Stomach (tissue), 9 donors: Measurements from ENCODE around the gene SSH2. TPM values are rescaled to one million over a fixed set of nuclear protein-coding genes. Genes with fewer than 3 reads are reported as not detected.
A peak's percentile ranks its signal among the peaks of the same experiment; 100 is the strongest.

Experiments used
- DNase-seq, 2 donors: peaks; one replicate each; pipeline versions ENCODE4 v3.0.0 to v3.0.0-alpha.2; 2013 to 2019
- H3K27ac ChIP-seq, 5 donors: fragments of 200-600 bp in 4 of 5; sonication (generic) in 4 of 5; one replicate each; pipeline ENCODE4 v1.5.1; 2013 to 2019; ENCODE audit warnings: mild to moderate bottlenecking in 1 of 5, moderate library complexity in 1 of 5
- H3K27me3 ChIP-seq, 3 donors: fragments of 200-600 bp; sonication (generic); one replicate each; pipeline ENCODE4 v1.5.1; 2017 to 2019; ENCODE audit warnings: mixed run types in 1 of 3
- H3K36me3 ChIP-seq, 4 donors: fragments of 200-600 bp; sonication (generic); 1 replicate in 3 of 4; 2 replicates in 1 of 4; pipeline ENCODE4 v1.5.1; 2016 to 2019
- H3K4me1 ChIP-seq, 4 donors: fragments of 200-600 bp; sonication (generic); one replicate each; pipeline ENCODE4 v1.5.1; 2016 to 2019
- H3K4me3 ChIP-seq, 4 donors: fragments of 200-600 bp; sonication (generic) in 3 of 4; one replicate each; pipeline ENCODE4 v1.5.1; 2016 to 2019; ENCODE audit warnings: mild to moderate bottlenecking in 1 of 4
- H3K9me3 ChIP-seq, 4 donors: fragments of 200-600 bp; sonication (generic); one replicate each; pipeline ENCODE4 v1.5.1; 2016 to 2019
- EP300 ChIP-seq: sonication (generic); formaldehyde crosslinking; IDR thresholded peaks from one replicate; pipeline ENCODE4 v1.6.1; 2017; ENCODE audit warnings: antibody characterized with exemption
- POLR2A ChIP-seq, 4 donors: fragments of 450-650 bp; IDR thresholded peaks; one replicate each; pipeline ENCODE4 v1.6.1; 2016; ENCODE audit warnings: antibody characterized with exemption in 4 of 4, control low read depth in 2 of 4, mild to moderate bottlenecking in 1 of 4, moderate library complexity in 1 of 4
- POLR2AphosphoS5 ChIP-seq, 3 donors: sonication (generic); formaldehyde crosslinking; IDR thresholded peaks; one replicate each; pipeline ENCODE4 v1.6.1; 2016; ENCODE audit warnings: antibody characterized with exemption in 3 of 3
- WGBS, 5 donors: extraction: QIAGEN DNeasy Blood & Tissue Kit in 3 of 5; methylation state at CpG; one replicate each; pipeline versions ENCODE4 v1.1.5 to v1.1.7; 2013 to 2018; 5-methylcytosine and 5-hydroxymethylcytosine counted together
- intact Hi-C: fragments of 100-400 bp; cut with DNase I; formaldehyde crosslinking; loops from one replicate; pipeline ENCODE4 v1.15.1; 2023; ENCODE audit warnings: low total_unique reads
- polyA plus RNA-seq, 3 donors: library from polyadenylated mRNA; stranded (reverse); fragments of 200-250 nt; gene quantifications; one replicate each; pipeline ENCODE4 v1.2.3, GENCODE V29; 2013
- total RNA-seq, 5 donors: library from RNA; depleted of rRNA; stranded (reverse); fragments of >200 nt; gene quantifications; one replicate each; pipeline versions ENCODE4 v1.1.0 to v1.2.3, GENCODE V29; 2014 to 2016
- TF ChIP-seq, protein P1 (sequence below), 7 experiments: fragments of 450-650 bp in 4 of 7; fragments of 200-600 bp in 3 of 7; sonication (generic) in 3 of 7; IDR thresholded peaks; one replicate each; pipeline ENCODE4 v1.5.1; 2016 to 2019; ENCODE audit warnings: antibody characterized with exemption in 7 of 7, control low read depth in 2 of 7, mild to moderate bottlenecking in 1 of 7
- donor health status: healthy with polysubstance abuse.
- donor health status: Bipolar disorder and iron deficiency.
- donor health status: healthy.

Gene SSH2
- total and polyA plus RNA-seq, 8 donors: 7.8 to 44.9 (median 24.1) TPM

DNA sequence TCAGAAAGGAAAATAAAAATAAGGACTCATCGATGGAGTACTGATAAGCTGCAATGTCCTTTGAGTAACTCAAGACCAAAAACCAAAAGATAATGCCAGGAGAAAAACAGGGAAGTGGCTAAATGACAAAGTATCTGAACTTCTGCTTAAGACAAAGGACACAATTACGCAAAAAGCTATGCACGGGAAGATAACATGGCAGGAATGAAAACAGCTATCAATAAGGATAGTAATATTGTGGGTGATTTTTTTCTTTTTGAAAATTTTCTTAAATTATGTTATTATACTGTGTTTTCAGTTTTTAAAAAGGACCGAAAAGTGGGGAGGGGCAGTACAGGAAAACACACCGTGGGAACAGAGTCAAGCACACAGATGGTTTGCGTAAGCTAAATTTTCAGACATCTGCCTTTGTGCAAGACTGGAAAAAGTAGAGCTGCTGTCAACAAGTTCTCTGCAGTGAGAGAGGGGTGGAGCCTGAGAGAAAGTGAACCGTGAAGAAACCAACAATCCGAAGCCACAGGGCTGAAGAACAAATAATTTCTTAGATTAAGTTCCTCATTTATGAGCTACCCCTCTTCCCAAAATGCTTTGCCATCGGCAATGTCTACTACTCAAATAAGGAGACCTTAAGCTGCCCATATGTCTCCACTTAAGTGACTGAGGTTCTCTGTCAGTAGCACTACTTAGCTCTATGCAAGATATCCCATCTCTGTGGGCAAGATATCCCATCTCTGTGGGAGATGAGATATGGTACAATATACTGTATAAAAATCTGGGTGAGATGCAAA, 207.4 kb downstream of the SSH2 start:
- no peaks in the 10 kb centered on the region for H3K27me3 ChIP-seq
- TF ChIP-seq EP300 (no peak), POLR2A (IDR thresholded peaks at IDR 0.05) (no peak), POLR2AphosphoS5 (IDR thresholded peaks at IDR 0.05) (no peak)
- TF ChIP-seq, protein P1, sequence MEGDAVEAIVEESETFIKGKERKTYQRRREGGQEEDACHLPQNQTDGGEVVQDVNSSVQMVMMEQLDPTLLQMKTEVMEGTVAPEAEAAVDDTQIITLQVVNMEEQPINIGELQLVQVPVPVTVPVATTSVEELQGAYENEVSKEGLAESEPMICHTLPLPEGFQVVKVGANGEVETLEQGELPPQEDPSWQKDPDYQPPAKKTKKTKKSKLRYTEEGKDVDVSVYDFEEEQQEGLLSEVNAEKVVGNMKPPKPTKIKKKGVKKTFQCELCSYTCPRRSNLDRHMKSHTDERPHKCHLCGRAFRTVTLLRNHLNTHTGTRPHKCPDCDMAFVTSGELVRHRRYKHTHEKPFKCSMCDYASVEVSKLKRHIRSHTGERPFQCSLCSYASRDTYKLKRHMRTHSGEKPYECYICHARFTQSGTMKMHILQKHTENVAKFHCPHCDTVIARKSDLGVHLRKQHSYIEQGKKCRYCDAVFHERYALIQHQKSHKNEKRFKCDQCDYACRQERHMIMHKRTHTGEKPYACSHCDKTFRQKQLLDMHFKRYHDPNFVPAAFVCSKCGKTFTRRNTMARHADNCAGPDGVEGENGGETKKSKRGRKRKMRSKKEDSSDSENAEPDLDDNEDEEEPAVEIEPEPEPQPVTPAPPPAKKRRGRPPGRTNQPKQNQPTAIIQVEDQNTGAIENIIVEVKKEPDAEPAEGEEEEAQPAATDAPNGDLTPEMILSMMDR (IDR thresholded peaks at IDR 0.05): no peak
- H3K4me3 ChIP-seq: peak overlapping the region in 1 of 4 donors; percentile 14
- H3K9me3 ChIP-seq: no peaks in the 10 kb centered on the region
- peak in 1 of 2 donors; percentile 85 for DNase-seq
- intact Hi-C loops: no loop called here
- peak overlapping the region in 4 of 5 donors; percentile 59 to 74 (median 65) for H3K27ac ChIP-seq
- peaks cover 6 to 35% (median 8%) of the 10 kb centered on the region in 4 donors for H3K4me1 ChIP-seq
- no peaks in the 10 kb centered on the region for H3K36me3 ChIP-seq
- WGBS, 5 donors: 34 to 45% (median 42%) methylated on average over 9 of the region's 9 CpGs

DNA sequence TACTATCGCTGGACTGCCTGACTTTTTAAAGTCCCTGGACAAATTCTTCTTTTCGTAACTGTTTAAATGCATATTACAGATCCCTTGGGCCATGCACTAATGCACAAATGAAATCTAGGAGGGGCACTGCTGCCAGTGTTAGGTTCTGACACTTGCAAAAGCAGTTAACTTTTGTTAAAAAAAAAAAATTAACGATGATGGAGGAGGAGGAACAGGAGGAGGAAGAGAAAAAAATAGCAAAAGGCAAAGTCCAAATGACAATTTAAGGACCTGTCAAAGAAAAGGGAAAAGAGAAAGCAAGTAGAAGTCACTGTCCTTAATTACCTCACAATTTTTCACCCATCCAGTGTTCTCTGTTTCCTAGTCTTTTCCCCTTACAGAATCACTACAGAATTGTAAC, 209.5 kb downstream of the SSH2 start:
- no peak for DNase-seq
- Histone ChIP-seq H3K4me1 (peaks cover 6 to 34% (median 7%) of the 10 kb centered on the region in 4 donors), H3K4me3 (no peak overlapping the region), H3K27me3 (no peaks in the 10 kb centered on the region), H3K9me3 (no peaks in the 10 kb centered on the region), H3K36me3 (no peaks in the 10 kb centered on the region), H3K27ac (peak overlapping the region in 2 of 5 donors; percentile 28 to 70)
- intact Hi-C loops: no loop called here
- 65 to 76% (median 67%) methylated on average over 3 of the region's 3 CpGs for WGBS, 5 donors
- TF ChIP-seq POLR2A (IDR thresholded peaks at IDR 0.05) (no peak), EP300 (no peak), POLR2AphosphoS5 (IDR thresholded peaks at IDR 0.05) (no peak)
- TF ChIP-seq, protein P1 (IDR thresholded peaks at IDR 0.05): no peak

DNA sequence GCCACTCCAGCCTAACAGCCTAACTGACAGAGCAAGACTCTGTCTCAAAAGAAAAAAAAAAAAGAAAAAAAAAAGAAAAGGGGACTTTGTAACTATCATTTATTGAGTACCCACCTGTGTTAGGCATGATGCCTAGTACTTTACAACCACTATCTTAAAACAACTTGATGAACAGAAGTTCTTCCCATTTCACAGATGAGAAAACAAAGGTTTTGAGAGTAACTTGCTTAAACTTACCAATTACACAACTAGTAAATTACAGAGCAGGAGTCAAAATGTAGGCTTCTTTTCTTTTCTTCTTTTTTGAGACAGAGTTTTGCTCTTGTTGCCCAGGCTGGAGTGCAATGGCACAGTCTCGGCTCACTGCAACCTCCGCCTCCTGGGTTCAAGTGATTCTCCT, 210.6 kb downstream of the SSH2 start:
- 93 to 100% (median 100%) methylated on average over 2 of the region's 2 CpGs for WGBS, 5 donors
- Histone ChIP-seq H3K27ac (no peak overlapping the region), H3K27me3 (no peaks in the 10 kb centered on the region), H3K4me3 (no peak overlapping the region), H3K4me1 (peaks cover 6 to 34% (median 7%) of the 10 kb centered on the region in 4 donors), H3K36me3 (no peaks in the 10 kb centered on the region), H3K9me3 (no peaks in the 10 kb centered on the region)
- DNase-seq: no peak
- intact Hi-C loops: no loop called here
- TF ChIP-seq POLR2A (IDR thresholded peaks at IDR 0.05) (no peak), POLR2AphosphoS5 (IDR thresholded peaks at IDR 0.05) (no peak), EP300 (no peak)
- TF ChIP-seq, protein P1 (IDR thresholded peaks at IDR 0.05): no peak

DNA sequence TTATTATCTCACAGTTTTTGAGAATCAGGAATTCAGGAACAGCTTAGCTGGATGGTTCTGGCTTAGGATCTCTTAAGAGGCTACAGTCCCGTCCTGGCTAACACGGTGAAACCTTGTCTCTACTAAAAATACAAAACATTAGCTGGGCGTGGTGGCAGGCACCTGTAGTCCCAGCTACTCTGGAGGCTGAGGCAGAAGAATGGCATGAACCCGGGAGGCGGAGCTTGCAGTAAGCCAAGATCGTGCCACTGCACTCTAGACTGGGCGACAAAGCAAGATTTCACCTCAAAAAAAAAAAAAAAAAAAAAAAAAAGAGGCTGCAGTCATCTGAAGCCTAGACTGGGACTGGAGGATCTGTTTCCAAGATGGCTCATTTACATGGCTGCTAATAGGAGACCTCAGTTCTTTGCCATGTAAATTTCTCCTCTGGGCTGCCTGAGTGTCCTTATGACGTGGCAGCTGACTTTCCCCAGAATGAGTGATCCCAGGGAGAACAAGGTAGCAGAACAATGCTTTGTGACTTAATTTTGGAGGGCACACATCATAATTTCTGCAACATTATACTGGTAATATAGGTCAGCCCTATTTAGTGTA, 211.5 kb downstream of the SSH2 start:
- no peak for DNase-seq
- Histone ChIP-seq H3K27me3 (no peaks in the 10 kb centered on the region), H3K9me3 (no peaks in the 10 kb centered on the region), H3K4me3 (no peak overlapping the region), H3K27ac (no peak overlapping the region), H3K4me1 (peaks cover 6 to 28% (median 7%) of the 10 kb centered on the region in 4 donors), H3K36me3 (no peaks in the 10 kb centered on the region)
- WGBS, 5 donors: 93 to 97% (median 95%) methylated on average over 8 of the region's 8 CpGs
- intact Hi-C loops: no loop called here
- TF ChIP-seq POLR2A (IDR thresholded peaks at IDR 0.05) (no peak), EP300 (no peak), POLR2AphosphoS5 (IDR thresholded peaks at IDR 0.05) (no peak)
- TF ChIP-seq, protein P1 (IDR thresholded peaks at IDR 0.05): no peak
